ENCODE data around the gene SLC7A10. TPM values are rescaled to one million over a fixed set of nuclear protein-coding genes. Genes with fewer than 3 reads are reported as not detected.

Gene SLC7A10
- polyA plus RNA-seq, 1 donor (not counting 4 experiments of a cell fraction or from before 2014, with no cell fraction given): not detected

DNA sequence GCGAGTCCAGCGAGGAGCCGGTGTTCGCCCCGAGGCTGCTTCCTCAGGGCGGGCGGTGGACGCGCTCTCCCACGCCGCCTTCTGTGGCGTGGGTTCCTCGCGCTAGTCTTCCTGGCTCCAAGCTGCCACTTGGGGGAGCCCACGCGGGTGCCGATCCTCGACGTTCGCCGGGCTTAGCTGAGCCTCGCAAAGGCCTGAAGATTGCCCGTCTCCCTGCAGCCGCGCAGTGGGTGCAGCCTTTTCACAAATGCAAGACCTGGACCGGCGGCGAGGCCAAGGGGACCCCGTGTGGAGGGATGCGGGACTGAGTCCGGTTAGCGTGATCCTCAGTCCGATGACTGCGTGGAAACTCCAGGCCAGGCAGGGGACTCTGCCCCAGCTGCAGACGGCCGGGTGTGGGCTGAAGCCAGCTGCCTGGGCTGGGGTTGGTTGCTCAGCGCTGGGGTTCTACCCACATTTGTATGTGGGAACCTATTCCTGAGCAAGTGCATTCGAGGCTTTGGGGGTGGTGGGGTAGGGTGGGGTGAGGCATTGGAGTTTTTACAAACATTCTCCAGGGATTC is 48.2 kb downstream of the SLC7A10 start:
- no peak for FAIRE-seq
- Histone ChIP-seq H3K27me3 (ENCODE audit: control insufficient read depth, extremely low read depth, insufficient read depth, low read length) (no peaks in the 10 kb centered on the region), H2AFZ (ENCODE audit: control insufficient read depth, low read length) (peak overlapping the region; percentile 77), H3K4me3 (ENCODE audit: control insufficient read depth in 2 of 3, extremely low read depth in 1 of 3, insufficient read depth in 2 of 3, low read depth in 1 of 3, low read length in 3 of 3) (peak overlapping the region; percentile 42 to 64 (median 51)), H3K9me1 (ENCODE audit: control insufficient read depth, extremely low read depth, insufficient read depth, low read length) (no peaks in the 10 kb centered on the region), H3K4me2 (ENCODE audit: control insufficient read depth, extremely low read depth, insufficient read depth, low read depth, low read length) (peak overlapping the region; percentile 73), H3K79me2 (ENCODE audit: control insufficient read depth, insufficient read depth, low read length) (peaks cover 4% of the 10 kb centered on the region), H4K20me1 (ENCODE audit: control insufficient read depth, extremely low read depth, insufficient read depth, low read length) (no peaks in the 10 kb centered on the region), H3K4me1 (ENCODE audit: control insufficient read depth, extremely low read depth, insufficient read depth, low read length) (peaks cover 10% of the 10 kb centered on the region), H3K36me3 (ENCODE audit: control insufficient read depth in 2 of 2, extremely low read depth in 1 of 2, insufficient read depth in 2 of 2, low read length in 2 of 2) (no peaks in the 10 kb centered on the region), H3K27ac (ENCODE audit: control insufficient read depth, insufficient read depth, low read length) (no peak overlapping the region), H3K9ac (ENCODE audit: control insufficient read depth, extremely low read depth, insufficient read depth, low read length) (peak overlapping the region; percentile 47), H3K9me3 (ENCODE audit: control insufficient read depth, low read depth, low read length) (no peaks in the 10 kb centered on the region)
- no peak for DNase-seq (ENCODE audit: low read depth, low spot score)
- dilution Hi-C loops (cut with MboI; ENCODE audit: extremely low pct_ligation_motif_present, low sequenced_read_pairs): no loop called here
- TF ChIP-seq, protein P1, sequence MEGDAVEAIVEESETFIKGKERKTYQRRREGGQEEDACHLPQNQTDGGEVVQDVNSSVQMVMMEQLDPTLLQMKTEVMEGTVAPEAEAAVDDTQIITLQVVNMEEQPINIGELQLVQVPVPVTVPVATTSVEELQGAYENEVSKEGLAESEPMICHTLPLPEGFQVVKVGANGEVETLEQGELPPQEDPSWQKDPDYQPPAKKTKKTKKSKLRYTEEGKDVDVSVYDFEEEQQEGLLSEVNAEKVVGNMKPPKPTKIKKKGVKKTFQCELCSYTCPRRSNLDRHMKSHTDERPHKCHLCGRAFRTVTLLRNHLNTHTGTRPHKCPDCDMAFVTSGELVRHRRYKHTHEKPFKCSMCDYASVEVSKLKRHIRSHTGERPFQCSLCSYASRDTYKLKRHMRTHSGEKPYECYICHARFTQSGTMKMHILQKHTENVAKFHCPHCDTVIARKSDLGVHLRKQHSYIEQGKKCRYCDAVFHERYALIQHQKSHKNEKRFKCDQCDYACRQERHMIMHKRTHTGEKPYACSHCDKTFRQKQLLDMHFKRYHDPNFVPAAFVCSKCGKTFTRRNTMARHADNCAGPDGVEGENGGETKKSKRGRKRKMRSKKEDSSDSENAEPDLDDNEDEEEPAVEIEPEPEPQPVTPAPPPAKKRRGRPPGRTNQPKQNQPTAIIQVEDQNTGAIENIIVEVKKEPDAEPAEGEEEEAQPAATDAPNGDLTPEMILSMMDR (optimal IDR thresholded peaks at IDR 0.05 in 1 of 3, IDR thresholded peaks at IDR 0.05 in 1 of 3, conservative IDR thresholded peaks at IDR 0.05 in 1 of 3; ENCODE audit: extremely low read depth in 1 of 3, insufficient read depth in 2 of 3, low read length in 3 of 3): peak in 2 of 3 experiments; percentile 11 to 43
- no peak for TF ChIP-seq EZH2 (IDR thresholded peaks at IDR 0.05; ENCODE audit: low read length)

DNA sequence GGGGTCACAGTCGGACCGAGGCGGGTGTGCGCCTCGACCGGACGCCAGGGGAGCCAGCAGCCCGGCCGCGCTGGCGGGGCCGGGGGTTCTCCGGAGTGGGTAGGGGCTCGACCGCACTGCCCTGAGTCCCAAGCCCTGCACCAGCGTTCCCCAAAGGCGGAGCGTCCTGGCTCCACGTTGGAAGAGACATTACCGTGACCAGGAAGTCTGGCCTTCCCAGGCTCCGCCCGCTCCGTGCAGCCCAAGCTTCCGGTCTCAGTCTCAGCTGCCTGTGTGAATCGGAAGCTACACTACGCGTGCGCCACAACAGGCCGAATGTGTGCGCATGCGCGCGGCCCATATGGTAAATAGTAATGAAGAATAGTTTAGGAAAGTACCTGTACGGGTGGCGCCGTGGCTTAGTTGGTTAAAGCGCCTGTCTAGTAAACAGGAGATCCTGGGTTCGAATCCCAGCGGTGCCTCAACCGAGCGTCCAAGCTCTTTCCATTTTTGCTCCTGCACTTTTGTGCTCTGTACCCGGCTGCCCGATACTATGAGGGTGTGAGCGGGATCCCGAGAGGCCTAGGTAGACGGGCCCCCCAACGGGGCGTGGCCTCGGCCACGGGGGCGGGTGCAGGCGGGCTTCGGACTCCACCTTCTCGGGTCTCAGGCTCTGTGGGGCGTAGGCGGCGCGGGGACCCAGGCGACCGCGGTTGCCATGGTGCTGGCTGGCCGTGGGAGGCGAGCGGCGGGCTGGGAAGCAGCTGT is 48.8 kb downstream of the SLC7A10 start:
- Histone ChIP-seq H3K27ac (ENCODE audit: control insufficient read depth, insufficient read depth, low read length) (peak overlapping the region; percentile 80), H3K4me2 (ENCODE audit: control insufficient read depth, extremely low read depth, insufficient read depth, low read depth, low read length) (peak overlapping the region; percentile 90), H3K9ac (ENCODE audit: control insufficient read depth, extremely low read depth, insufficient read depth, low read length) (peak overlapping the region; percentile 90), H3K9me1 (ENCODE audit: control insufficient read depth, extremely low read depth, insufficient read depth, low read length) (no peaks in the 10 kb centered on the region), H2AFZ (ENCODE audit: control insufficient read depth, low read length) (peak overlapping the region; percentile 90), H3K36me3 (ENCODE audit: control insufficient read depth in 2 of 2, extremely low read depth in 1 of 2, insufficient read depth in 2 of 2, low read length in 2 of 2) (no peaks in the 10 kb centered on the region), H3K79me2 (ENCODE audit: control insufficient read depth, insufficient read depth, low read length) (peaks cover 4% of the 10 kb centered on the region), H3K27me3 (ENCODE audit: control insufficient read depth, extremely low read depth, insufficient read depth, low read length) (no peaks in the 10 kb centered on the region), H3K9me3 (ENCODE audit: control insufficient read depth, low read depth, low read length) (no peaks in the 10 kb centered on the region), H4K20me1 (ENCODE audit: control insufficient read depth, extremely low read depth, insufficient read depth, low read length) (no peaks in the 10 kb centered on the region), H3K4me3 (ENCODE audit: control insufficient read depth in 2 of 3, extremely low read depth in 1 of 3, insufficient read depth in 2 of 3, low read depth in 1 of 3, low read length in 3 of 3) (peak overlapping the region; percentile 71 to 88 (median 76)), H3K4me1 (ENCODE audit: control insufficient read depth, extremely low read depth, insufficient read depth, low read length) (peaks cover 12% of the 10 kb centered on the region)
- dilution Hi-C loops (cut with MboI; ENCODE audit: extremely low pct_ligation_motif_present, low sequenced_read_pairs): no loop called here
- TF ChIP-seq EZH2 (IDR thresholded peaks at IDR 0.05; ENCODE audit: low read length): no peak
- TF ChIP-seq, protein P1 (optimal IDR thresholded peaks at IDR 0.05 in 1 of 3, IDR thresholded peaks at IDR 0.05 in 1 of 3, conservative IDR thresholded peaks at IDR 0.05 in 1 of 3; ENCODE audit: extremely low read depth in 1 of 3, insufficient read depth in 2 of 3, low read length in 3 of 3): no peak
- FAIRE-seq (peak; percentile 88), DNase-seq (ENCODE audit: low read depth, low spot score) (peak; percentile 95)

Measured in keratinocyte (primary cell).